GF-D8 (cell line): ENCODE results near the gene WRAP53.

Experiments used
- DNase-seq: peaks from one replicate; lab custom pipeline; 2025; lab: John Stamatoyannopoulos, UW

The WRAP53 gene

GRCh38 chr17:7745748-7746470, 57.6 kb downstream of the WRAP53 start:
- DNase-seq: no peak

GRCh38 chr17:7747635-7748071, 59.4 kb downstream of the WRAP53 start:
- no peak for DNase-seq

GRCh38 chr17:7748076-7748775, 59.9 kb downstream of the WRAP53 start:
- no peak for DNase-seq

GRCh38 chr17:7750321-7750821, 62.1 kb downstream of the WRAP53 start:
- DNase-seq: no peak
